ENCODE measurements around the gene PIGBOS1. TPM values are rescaled to one million over a fixed set of nuclear protein-coding genes. Genes with fewer than 3 reads are reported as not detected.

Gene PIGBOS1
- total and polyA plus RNA-seq, 4 donors = 4.7 to 14.3 (median 7.2) TPM

DNA sequence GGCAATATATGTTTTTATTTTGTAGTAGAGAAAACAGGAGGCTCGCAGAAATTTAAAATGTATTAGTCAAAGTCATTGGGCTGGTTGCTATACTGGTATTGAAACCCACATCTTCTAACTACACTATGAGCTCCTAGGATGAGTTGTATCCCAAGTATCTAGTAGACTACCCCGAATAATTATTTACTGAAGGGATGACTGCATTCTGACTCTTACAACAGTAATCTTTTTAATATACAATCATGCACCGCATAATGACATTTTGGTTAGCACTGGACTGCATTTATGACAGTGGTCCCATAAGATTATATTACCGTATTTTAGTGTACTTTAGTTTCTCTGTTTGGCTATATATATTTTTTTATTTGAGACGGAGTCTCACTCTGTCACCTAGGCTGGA lies 15.4 kb upstream of the PIGBOS1 start:
- Histone ChIP-seq H3K4me1 (ENCODE audit: control insufficient read depth in 4 of 4, insufficient read depth in 4 of 4, low read length in 3 of 4) (peaks cover 0 to 3% (median 0%) of the 10 kb centered on the region in 4 donors), H3K9me3 (ENCODE audit: control insufficient read depth in 4 of 4, low read length in 3 of 4) (no peaks in the 10 kb centered on the region), H3K36me3 (ENCODE audit: control insufficient read depth in 4 of 4, insufficient read depth in 3 of 4, low read depth in 1 of 4, low read length in 3 of 4) (peaks cover 3 to 19% (median 4%) of the 10 kb centered on the region in 4 donors), H3K9ac (ENCODE audit: low read depth in 1 of 2, low read length in 2 of 2) (no peak overlapping the region), H3K27me3 (ENCODE audit: control insufficient read depth in 4 of 4, insufficient read depth in 4 of 4, low read length in 3 of 4) (no peaks in the 10 kb centered on the region), H3K27ac (ENCODE audit: low read depth in 1 of 2, low read length in 2 of 2) (no peak overlapping the region), H3K4me3 (ENCODE audit: low read depth in 1 of 3, low read length in 3 of 3) (no peak overlapping the region)
- WGBS = 97% methylated on average over 5 of the region's 5 CpGs
- no peak for DNase-seq (ENCODE audit: low spot score)
- TF ChIP-seq RXRA (IDR thresholded peaks at IDR 0.05) (no peak), MAX (IDR thresholded peaks at IDR 0.05) (no peak), REST (IDR thresholded peaks at IDR 0.05) (no peak), FOXA2 (IDR thresholded peaks at IDR 0.05) (no peak), HNF4A (conservative IDR thresholded peaks at IDR 0.05) (no peak)

DNA sequence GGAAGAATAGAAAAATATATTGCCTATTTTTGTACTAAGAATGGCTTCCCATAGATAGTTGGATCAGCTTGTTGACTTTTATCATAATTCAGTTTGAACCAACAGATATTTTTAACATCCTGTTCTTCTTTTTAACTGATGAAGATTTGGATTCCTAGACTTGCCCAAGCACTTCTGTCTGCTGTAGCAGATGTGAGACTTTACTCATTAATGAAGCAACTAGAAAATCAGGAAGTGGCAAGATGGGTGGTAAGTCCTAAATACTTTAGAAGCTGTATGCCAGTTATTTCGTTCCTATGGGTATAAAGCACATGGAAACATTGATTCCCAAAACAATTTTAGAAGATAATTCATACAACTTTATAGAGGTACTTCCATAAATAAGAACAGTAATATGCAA lies 8.5 kb upstream of the PIGBOS1 start:
- peaks cover 0 to 2% (median under 1%) of the 10 kb centered on the region in 4 donors for H3K36me3 ChIP-seq (ENCODE audit: control insufficient read depth in 4 of 4, insufficient read depth in 3 of 4, low read depth in 1 of 4, low read length in 3 of 4)
- no peak overlapping the region for H3K9ac ChIP-seq (ENCODE audit: low read depth in 1 of 2, low read length in 2 of 2)
- 82% methylated on average over 1 of the region's 1 CpG for WGBS
- DNase-seq (ENCODE audit: low spot score) = no peak
- H3K9me3 ChIP-seq (ENCODE audit: control insufficient read depth in 4 of 4, low read length in 3 of 4) = no peaks in the 10 kb centered on the region
- H3K4me1 ChIP-seq (ENCODE audit: control insufficient read depth in 4 of 4, insufficient read depth in 4 of 4, low read length in 3 of 4) = peaks cover 0 to 1% (median 0%) of the 10 kb centered on the region in 4 donors
- no peaks in the 10 kb centered on the region for H3K27me3 ChIP-seq (ENCODE audit: control insufficient read depth in 4 of 4, insufficient read depth in 4 of 4, low read length in 3 of 4)
- TF ChIP-seq YY1 (IDR thresholded peaks at IDR 0.05) (no peak), TAF1 (conservative IDR thresholded peaks at IDR 0.05) (no peak), ZBTB33 (IDR thresholded peaks at IDR 0.05) (no peak)
- no peak overlapping the region for H3K4me3 ChIP-seq (ENCODE audit: low read depth in 1 of 3, low read length in 3 of 3)
- H3K27ac ChIP-seq (ENCODE audit: low read depth in 1 of 2, low read length in 2 of 2) = no peak overlapping the region

GRCh38 chr15:55322467-55322866 lies 3.5 kb upstream of the PIGBOS1 start:
- no peak for DNase-seq (ENCODE audit: low spot score)
- WGBS = 51% methylated on average over 5 of the region's 5 CpGs
- no peak for TF ChIP-seq FOXA2 (IDR thresholded peaks at IDR 0.05)
- TF ChIP-seq TAF1 (conservative IDR thresholded peaks at IDR 0.05) = no peak
- TF ChIP-seq NR2F2 (IDR thresholded peaks at IDR 0.05) = no peak
- TF ChIP-seq SP1 (IDR thresholded peaks at IDR 0.05) = peak; percentile 43
- peak in 1 of 2 donors; percentile 9 for TF ChIP-seq RAD21 (IDR thresholded peaks at IDR 0.05)
- TF ChIP-seq REST (IDR thresholded peaks at IDR 0.05) = no peak
- TF ChIP-seq, protein P1, sequence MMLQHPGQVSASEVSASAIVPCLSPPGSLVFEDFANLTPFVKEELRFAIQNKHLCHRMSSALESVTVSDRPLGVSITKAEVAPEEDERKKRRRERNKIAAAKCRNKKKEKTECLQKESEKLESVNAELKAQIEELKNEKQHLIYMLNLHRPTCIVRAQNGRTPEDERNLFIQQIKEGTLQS (IDR thresholded peaks at IDR 0.05) = peak; percentile 12
- TF ChIP-seq, protein P2, sequence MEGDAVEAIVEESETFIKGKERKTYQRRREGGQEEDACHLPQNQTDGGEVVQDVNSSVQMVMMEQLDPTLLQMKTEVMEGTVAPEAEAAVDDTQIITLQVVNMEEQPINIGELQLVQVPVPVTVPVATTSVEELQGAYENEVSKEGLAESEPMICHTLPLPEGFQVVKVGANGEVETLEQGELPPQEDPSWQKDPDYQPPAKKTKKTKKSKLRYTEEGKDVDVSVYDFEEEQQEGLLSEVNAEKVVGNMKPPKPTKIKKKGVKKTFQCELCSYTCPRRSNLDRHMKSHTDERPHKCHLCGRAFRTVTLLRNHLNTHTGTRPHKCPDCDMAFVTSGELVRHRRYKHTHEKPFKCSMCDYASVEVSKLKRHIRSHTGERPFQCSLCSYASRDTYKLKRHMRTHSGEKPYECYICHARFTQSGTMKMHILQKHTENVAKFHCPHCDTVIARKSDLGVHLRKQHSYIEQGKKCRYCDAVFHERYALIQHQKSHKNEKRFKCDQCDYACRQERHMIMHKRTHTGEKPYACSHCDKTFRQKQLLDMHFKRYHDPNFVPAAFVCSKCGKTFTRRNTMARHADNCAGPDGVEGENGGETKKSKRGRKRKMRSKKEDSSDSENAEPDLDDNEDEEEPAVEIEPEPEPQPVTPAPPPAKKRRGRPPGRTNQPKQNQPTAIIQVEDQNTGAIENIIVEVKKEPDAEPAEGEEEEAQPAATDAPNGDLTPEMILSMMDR (IDR thresholded peaks at IDR 0.05; ENCODE audit: low read depth, low read length, missing input control) = no peak
- TF ChIP-seq RXRA (IDR thresholded peaks at IDR 0.05) = peak; percentile 39 to 64
- peak in 1 of 2 donors; percentile 38 for TF ChIP-seq EGR1 (IDR thresholded peaks at IDR 0.05; ENCODE audit: low read depth in 2 of 2)
- no peak for TF ChIP-seq YY1 (IDR thresholded peaks at IDR 0.05)

More at GRCh38 chr15:55322467-55322866, 3.5 kb upstream of the PIGBOS1 start:
- Histone ChIP-seq H3K27me3 (ENCODE audit: control insufficient read depth in 4 of 4, insufficient read depth in 4 of 4, low read length in 3 of 4) (no peaks in the 10 kb centered on the region), H3K36me3 (ENCODE audit: control insufficient read depth in 4 of 4, insufficient read depth in 3 of 4, low read depth in 1 of 4, low read length in 3 of 4) (peaks cover 0 to 2% (median under 1%) of the 10 kb centered on the region in 4 donors), H3K9me3 (ENCODE audit: control insufficient read depth in 4 of 4, low read length in 3 of 4) (no peaks in the 10 kb centered on the region), H3K4me3 (ENCODE audit: low read depth in 1 of 3, low read length in 3 of 3) (no peak overlapping the region), H3K9ac (ENCODE audit: low read depth in 1 of 2, low read length in 2 of 2) (no peak overlapping the region), H3K27ac (ENCODE audit: low read depth in 1 of 2, low read length in 2 of 2) (no peak overlapping the region), H3K4me1 (ENCODE audit: control insufficient read depth in 4 of 4, insufficient read depth in 4 of 4, low read length in 3 of 4) (peaks cover 3 to 15% (median 9%) of the 10 kb centered on the region in 4 donors)
